ENCODE measurements around the gene FGF2.

Gene FGF2

GRCh38 chr4:122876456-122876855 lies 49.8 kb downstream of the FGF2 start:
- H3K27ac ChIP-seq: no peak overlapping the region
- H3K4me3 ChIP-seq: no peak overlapping the region
- DNase-seq (ENCODE audit: low spot score): no peak
- no peak for TF ChIP-seq CTCF (IDR thresholded peaks at IDR 0.05)

- Histone ChIP-seq H3K27ac (no peak overlapping the region), H3K4me3 (no peak overlapping the region)
- DNase-seq (ENCODE audit: low spot score): no peak
- TF ChIP-seq CTCF (IDR thresholded peaks at IDR 0.05): no peak
Measured at GRCh38 chr4:122879001-122879400, 52.4 kb downstream of the FGF2 start.

- H3K27ac ChIP-seq: no peak overlapping the region
- no peak for DNase-seq (ENCODE audit: low spot score)
- no peak for TF ChIP-seq CTCF (IDR thresholded peaks at IDR 0.05)
- no peak overlapping the region for H3K4me3 ChIP-seq
Measured at GRCh38 chr4:122882857-122883735, 56.5 kb downstream of the FGF2 start.

- no peak for DNase-seq (ENCODE audit: low spot score)
- no peak for TF ChIP-seq CTCF (IDR thresholded peaks at IDR 0.05)
- Histone ChIP-seq H3K27ac (no peak overlapping the region), H3K4me3 (no peak overlapping the region)
Measured at GRCh38 chr4:122884499-122884898, 57.9 kb downstream of the FGF2 start.

GRCh38 chr4:122889726-122890125 lies 63.1 kb downstream of the FGF2 start:
- DNase-seq (ENCODE audit: low spot score): no peak
- no peak for TF ChIP-seq CTCF (IDR thresholded peaks at IDR 0.05)
- Histone ChIP-seq H3K27ac (peak overlapping the region; percentile 27 to 68), H3K4me3 (no peak overlapping the region)

- TF ChIP-seq CTCF (IDR thresholded peaks at IDR 0.05): no peak
- Histone ChIP-seq H3K4me3 (peak overlapping the region; percentile 5), H3K27ac (peak overlapping the region; percentile 27 to 68)
- DNase-seq (ENCODE audit: low spot score): no peak
Measured at GRCh38 chr4:122890147-122890795, 63.6 kb downstream of the FGF2 start.

All from coronary artery (tissue), 2 donors.